H1 (cell line): Measurements from ENCODE around the gene DIPK1A. TPM values are rescaled to one million over a fixed set of nuclear protein-coding genes. Genes with fewer than 3 reads are reported as not detected.

Experiments
- CTCF ChIA-PET: fragments of 300-600 bp; sonication (Branson Sonifier 250); formaldehyde crosslinking; loops from one replicate; lab custom pipeline; 2021; ENCODE audit not compliant: partially characterized antibody; lab: Charles Lee
- POLR2A ChIA-PET: fragments of 300-600 bp; sonication (Branson Sonifier 250); formaldehyde crosslinking; loops from one replicate; lab custom pipeline; 2021; ENCODE audit warnings: inconsistent platforms; ENCODE audit not compliant: partially characterized antibody; lab: Charles Lee
- DNase-seq, 2 experiments: peaks; one replicate each; pipeline versions ENCODE4 v3.0.0 to v3.0.0-alpha.2; 2010 to 2022; ENCODE audit warnings: low spot score in 2 of 2, low read depth in 1 of 2, mixed read lengths in 1 of 2
- FAIRE-seq: peaks from 2 replicates; lab custom pipeline; 2011; peaks lifted over from hg19 to GRCh38; lab: Jason Lieb, UNC
- H2AFZ ChIP-seq: 2 replicates; pipeline ENCODE4 v1.8.1; 2012; ENCODE audit warnings: low read length, inconsistent platforms
- H2AK5ac ChIP-seq: 2 replicates; pipeline ENCODE4 v1.6.1; 2013; ENCODE audit warnings: low read depth, low read length
- H2BK120ac ChIP-seq: replicated peaks from 2 replicates; pipeline ENCODE3; 2013; ENCODE audit warnings: low read depth, low read length, inconsistent platforms
- H2BK12ac ChIP-seq: 2 replicates; pipeline ENCODE4 v1.6.1; 2013; ENCODE audit warnings: low read depth, low read length
- H2BK15ac ChIP-seq: 2 replicates; pipeline ENCODE4 v1.6.1; 2013; ENCODE audit warnings: low read length
- H2BK20ac ChIP-seq: 2 replicates; pipeline ENCODE4 v1.6.1; 2013; ENCODE audit warnings: low read length
- H2BK5ac ChIP-seq: 2 replicates; pipeline ENCODE4 v1.6.1; 2013; ENCODE audit warnings: low read depth, low read length
- H3K14ac ChIP-seq: 2 replicates; pipeline ENCODE4 v1.6.1; 2013; ENCODE audit warnings: inconsistent platforms; ENCODE audit not compliant: insufficient read length
- H3K18ac ChIP-seq: 2 replicates; pipeline ENCODE4 v1.6.1; 2013; ENCODE audit warnings: low read length; ENCODE audit errors: extremely low read depth
- H3K23ac ChIP-seq: 2 replicates; pipeline ENCODE4 v1.6.1; 2013; ENCODE audit warnings: inconsistent platforms; ENCODE audit not compliant: insufficient read length
- H3K23me2 ChIP-seq: 2 replicates; pipeline ENCODE4 v1.6.1; 2013; ENCODE audit warnings: low read depth, low read length
- H3K27ac ChIP-seq: 2 replicates; pipeline ENCODE4 v1.6.1; 2011; ENCODE audit warnings: low read depth, low read length, inconsistent platforms
- H3K27me3 ChIP-seq, 4 experiments: replicated peaks in 1 of 4; 1 replicate in 1 of 4; 2 replicates in 3 of 4; pipeline versions ENCODE4 v1.6.1 to v1.8.1; 2011 to 2013; ENCODE audit warnings: low read length in 3 of 4, mild to moderate bottlenecking in 3 of 4, inconsistent platforms in 2 of 4, mixed read lengths in 2 of 4, moderate library complexity in 1 of 4; ENCODE audit not compliant: control insufficient read depth in 3 of 4, insufficient read depth in 3 of 4; ENCODE audit errors: extremely low read depth in 1 of 4
- H3K36me3 ChIP-seq, 4 experiments: 2 replicates each; pipeline versions ENCODE4 v1.6.1 to v1.8.1; 2011 to 2013; ENCODE audit warnings: mild to moderate bottlenecking in 4 of 4, low read length in 3 of 4, moderate library complexity in 2 of 4, control low read depth in 1 of 4, inconsistent platforms in 1 of 4; ENCODE audit not compliant: insufficient read depth in 4 of 4, control insufficient read depth in 2 of 4
- H3K4ac ChIP-seq: replicated peaks from 2 replicates; pipeline ENCODE3; 2013; ENCODE audit warnings: low read length, low read depth, mixed read lengths, inconsistent platforms; ENCODE audit not compliant: insufficient read length
- H3K4me1 ChIP-seq, 4 experiments: replicated peaks in 1 of 4; 1 replicate in 1 of 4; 2 replicates in 3 of 4; pipeline versions ENCODE4 v1.6.1 to v1.8.1; 2011 to 2013; ENCODE audit warnings: low read length in 3 of 4, inconsistent platforms in 2 of 4, mixed read lengths in 1 of 4; ENCODE audit not compliant: insufficient read depth in 4 of 4, control insufficient read depth in 3 of 4
- H3K4me2 ChIP-seq, 2 experiments: 2 replicates each; pipeline versions ENCODE4 v1.6.1 to v1.8.1; 2011 to 2013; ENCODE audit warnings: low read depth in 2 of 2, low read length in 2 of 2, control low read depth in 1 of 2, inconsistent platforms in 1 of 2, mild to moderate bottlenecking in 1 of 2; ENCODE audit not compliant: insufficient read depth in 1 of 2
- H3K4me3 ChIP-seq, 4 experiments: fragments of 200-600, 300-600 bp in 1 of 4; sonication (generic), shearing (Covaris generic), sonication (Bioruptor Twin) in 1 of 4; 2 replicates each; pipeline versions ENCODE4 v1.5.1 to v1.8.1; 2011 to 2016; ENCODE audit warnings: low read length in 4 of 4, low read depth in 3 of 4, control low read depth in 2 of 4, inconsistent platforms in 2 of 4, mild to moderate bottlenecking in 2 of 4, mixed read lengths in 1 of 4, moderate library complexity in 1 of 4; ENCODE audit not compliant: insufficient read depth in 2 of 4; ENCODE audit errors: extremely low read depth in 1 of 4
- H3K56ac ChIP-seq: replicated peaks from 2 replicates; pipeline ENCODE3; 2013; ENCODE audit warnings: low read depth, mild to moderate bottlenecking, mixed read lengths, low read length, inconsistent platforms; ENCODE audit not compliant: insufficient read length
- H3K79me1 ChIP-seq: 2 replicates; pipeline ENCODE4 v1.6.1; 2013; ENCODE audit warnings: low read depth, low read length, control low read depth
- H3K79me2 ChIP-seq, 2 experiments: 2 replicates each; pipeline versions ENCODE4 v1.6.1 to v1.8.1; 2012 to 2013; ENCODE audit warnings: low read length in 2 of 2, mild to moderate bottlenecking in 2 of 2, inconsistent platforms in 1 of 2; ENCODE audit not compliant: insufficient read depth in 2 of 2, control insufficient read depth in 1 of 2
- H3K9ac ChIP-seq, 4 experiments: replicated peaks in 1 of 4; 1 replicate in 1 of 4; 2 replicates in 3 of 4; pipeline versions ENCODE4 v1.6.1 to v1.8.1; 2011 to 2013; ENCODE audit warnings: low read depth in 3 of 4, low read length in 3 of 4, control low read depth in 2 of 4, mild to moderate bottlenecking in 2 of 4, moderate library complexity in 2 of 4, inconsistent platforms in 1 of 4; ENCODE audit errors: extremely low read depth in 1 of 4
- H3K9me3 ChIP-seq, 2 experiments: 2 replicates each; pipeline versions ENCODE4 v1.6.1 to v1.8.1; 2012 to 2013; ENCODE audit warnings: mild to moderate bottlenecking in 2 of 2, moderate library complexity in 2 of 2, control low read depth in 1 of 2, inconsistent platforms in 1 of 2, low read depth in 1 of 2, low read length in 1 of 2, mixed read lengths in 1 of 2; ENCODE audit not compliant: insufficient read depth in 2 of 2
- H4K20me1 ChIP-seq, 2 experiments: replicated peaks in 1 of 2; 2 replicates each; pipeline versions ENCODE3 to v1.8.1; 2011 to 2013; ENCODE audit warnings: inconsistent platforms in 2 of 2, low read length in 2 of 2, mild to moderate bottlenecking in 1 of 2; ENCODE audit not compliant: insufficient read depth in 2 of 2, control insufficient read depth in 1 of 2
- H4K5ac ChIP-seq: 2 replicates; pipeline ENCODE4 v1.6.1; 2013; ENCODE audit warnings: low read length, low read depth, mixed read lengths, inconsistent platforms; ENCODE audit not compliant: insufficient read length
- H4K8ac ChIP-seq: 2 replicates; pipeline ENCODE4 v1.8.0; 2013; ENCODE audit warnings: mild to moderate bottlenecking, moderate library complexity, low read length, inconsistent platforms; ENCODE audit not compliant: insufficient read depth; ENCODE audit errors: extremely low read depth
- H4K91ac ChIP-seq: replicated peaks from 2 replicates; pipeline ENCODE3; 2013; ENCODE audit warnings: low read length, mixed read lengths, inconsistent platforms; ENCODE audit not compliant: insufficient read length
- CHD1 ChIP-seq: IDR thresholded peaks from 2 replicates; pipeline ENCODE4 v1.6.1; 2012; ENCODE audit warnings: low read depth, low read length, improper control_type of control experiment
- CREB1 ChIP-seq: IDR thresholded peaks from 2 replicates; pipeline ENCODE4 v1.6.1; 2012; ENCODE audit warnings: inconsistent platforms
- E2F6 ChIP-seq: IDR thresholded peaks from 2 replicates; pipeline ENCODE4 v1.6.1; 2012; ENCODE audit warnings: inconsistent platforms
- FOSL1 ChIP-seq: IDR thresholded peaks from 2 replicates; pipeline ENCODE4 v1.6.1; 2011; ENCODE audit warnings: mild to moderate bottlenecking, low read depth, low read length, moderate library complexity; ENCODE audit not compliant: insufficient read depth
- GABPA ChIP-seq: IDR thresholded peaks from 2 replicates; pipeline ENCODE4 v1.6.1; 2011; ENCODE audit warnings: mild to moderate bottlenecking, low read length, moderate library complexity, borderline replicate concordance; ENCODE audit not compliant: insufficient read depth
- GTF2F1 ChIP-seq: IDR thresholded peaks from 2 replicates; pipeline ENCODE4 v1.6.1; 2012; ENCODE audit warnings: low read depth, low read length, improper control_type of control experiment, borderline replicate concordance
- POLR2AphosphoS5 ChIP-seq: IDR thresholded peaks from 2 replicates; pipeline ENCODE4 v1.6.1; 2011; ENCODE audit warnings: low read depth, low read length
- SAP30 ChIP-seq: fragments of 300-600 bp; sonication (generic); IDR thresholded peaks from 2 replicates; pipeline ENCODE4 v1.7.1; 2012; ENCODE audit warnings: low read length, moderate library complexity, mild to moderate bottlenecking, inconsistent platforms; ENCODE audit not compliant: insufficient read depth, insufficient replicate concordance
- TAF1 ChIP-seq: IDR thresholded peaks from 2 replicates; pipeline ENCODE4 v1.6.1; 2011; ENCODE audit warnings: mild to moderate bottlenecking, low read depth, low read length
- WGBS, 2 experiments: shearing (Covaris generic) in 1 of 2; methylation state at CpG; one replicate each; pipeline versions ENCODE4 v1.1.6 to v1.1.7; 2013 to 2015; ENCODE audit warnings: low lambda C conversion rate in 2 of 2, mixed read lengths in 2 of 2, inconsistent platforms in 1 of 2, low coverage in 1 of 2, missing lambda C conversion rate in 1 of 2; ENCODE audit not compliant: insufficient replicate concordance in 2 of 2, insufficient coverage in 1 of 2, insufficient read length in 1 of 2; ENCODE audit errors: extremely low coverage in 1 of 2, missing lambda C conversion rate in 1 of 2; 5-methylcytosine and 5-hydroxymethylcytosine counted together
- polyA plus RNA-seq, 7 experiments: library from polyadenylated mRNA; depleted of rRNA in 3 of 7; stranded (reverse) in 5 of 7; unstranded in 2 of 7; fragments of >200 nt in 5 of 7; fragments of 200-250 nt in 2 of 7; gene quantifications; 1 replicate in 5 of 7; 2 replicates in 1 of 7; 4 replicates in 1 of 7; pipeline versions ENCODE4 v1.2.1 to v1.2.3, GENCODE V29; 2011 to 2013; ENCODE audit warnings: missing spikeins in 2 of 7, mixed read lengths in 2 of 7
- total RNA-seq: library from RNA; stranded (reverse); fragmentation: NEBNext Ultra II Directional; extraction: Animal tissue kit (Norgen Biotek cat#: 25700); gene quantifications from 2 replicates; pipeline ENCODE4 v1.2.1, GENCODE V29; 2021

Gene DIPK1A
- total and polyA plus RNA-seq, 2 of the 8 experiments (the other 6 are each of a cell fraction or from before 2014, with no cell fraction given) = 2.5 to 5.0 TPM

- TF ChIP-seq FOSL1 (no peak), GABPA (no peak), GTF2F1 (no peak), CREB1 (no peak), TAF1 (no peak), CHD1 (no peak), POLR2AphosphoS5 (no peak), SAP30 (no peak), E2F6 (no peak)
- TF ChIP-seq, all 59 proteins: peak for 0
- Histone ChIP-seq H4K8ac (no peak overlapping the region), H2AK5ac (no peak overlapping the region), H4K5ac (no peak overlapping the region), H2BK15ac (no peak overlapping the region), H3K4ac (no peak overlapping the region), H3K27me3 (no peaks in the 10 kb centered on the region), H3K9me3 (0 out of 4 replicates have a peak, but pooled peaks cover 0 to 2% of the 10 kb centered on the region in 2 experiments), H3K36me3 (no peaks in the 10 kb centered on the region), H3K14ac (no peak overlapping the region), H3K79me2 (no peaks in the 10 kb centered on the region), H4K20me1 (no peaks in the 10 kb centered on the region), H2BK12ac (0 out of 2 replicates have a peak overlapping the region, but pooled peaks have one; percentile 60), H4K91ac (no peak overlapping the region), H3K18ac (no peak overlapping the region), H3K56ac (no peak overlapping the region), H3K4me3 (no peak overlapping the region), H3K23me2 (no peaks in the 10 kb centered on the region), H3K9ac (no peak overlapping the region), H3K79me1 (no peaks in the 10 kb centered on the region), H3K27ac (no peak overlapping the region), H3K4me2 (no peak overlapping the region), H2BK120ac (no peak overlapping the region), H3K4me1 (no peaks in the 10 kb centered on the region), H2AFZ (no peak overlapping the region), H2BK20ac (no peak overlapping the region), H3K23ac (no peak overlapping the region), H2BK5ac (no peak overlapping the region)
- WGBS, 2 experiments = 90% methylated on average over 9 of the region's 9 CpGs; no CpG with 5 or more reads in 1 of the 2 experiments
- no peak for DNase-seq
- no peak for FAIRE-seq
- CTCF ChIA-PET = interaction anchor here (0.8 to 2.4 kb wide), 6 partner anchors 19 to 70 kb away, joined by 3 to 5 read pairs (median 4); no protein-coding TSS in a partner anchor
- POLR2A ChIA-PET = interaction anchor here (0.7 kb wide), 1 partner anchor 92 kb away, joined by 3 read pairs; the partner anchor contains the start of gene RPL5
Observed at GRCh38 chr1:92924501-92924900, 36.8 kb downstream of the DIPK1A start.
